ENCODE data around the gene PCDHGB1.

GRCh38 chr5:141362719-141363118 is 12.8 kb downstream of the PCDHGB1 start:
- TF ChIP-seq CTCF (IDR thresholded peaks at IDR 0.05; ENCODE audit: poor library complexity, severe bottlenecking) (no peak), EZH2 (IDR thresholded peaks at IDR 0.05; ENCODE audit: borderline replicate concordance, insufficient read depth, low read length, poor library complexity, severe bottlenecking) (no peak), TAF1 (IDR thresholded peaks at IDR 0.05; ENCODE audit: low read depth) (no peak), POLR2AphosphoS5 (IDR thresholded peaks at IDR 0.05) (no peak), REST (IDR thresholded peaks at IDR 0.05; ENCODE audit: borderline replicate concordance) (no peak), EP300 (conservative IDR thresholded peaks at IDR 0.05; ENCODE audit: poor library complexity, severe bottlenecking) (no peak), MXI1 (conservative IDR thresholded peaks at IDR 0.05; ENCODE audit: poor library complexity, severe bottlenecking) (no peak), SMC3 (conservative IDR thresholded peaks at IDR 0.05; ENCODE audit: poor library complexity) (no peak), RAD21 (conservative IDR thresholded peaks at IDR 0.05) (no peak)

Measured in neural cell (in vitro differentiated cells).